Measurements from ENCODE around the gene POLR2M.

Gene POLR2M

GRCh38 chr15:57684491-57685151 lies 21.9 kb upstream of the POLR2M start:
- no peak for DNase-seq (ENCODE audit: extremely low read depth, insufficient read length)
- H3K27me3 ChIP-seq (replicated peaks; ENCODE audit: control insufficient read depth, insufficient read depth, low read length): no peaks in the 10 kb centered on the region
- TF ChIP-seq, protein P1, sequence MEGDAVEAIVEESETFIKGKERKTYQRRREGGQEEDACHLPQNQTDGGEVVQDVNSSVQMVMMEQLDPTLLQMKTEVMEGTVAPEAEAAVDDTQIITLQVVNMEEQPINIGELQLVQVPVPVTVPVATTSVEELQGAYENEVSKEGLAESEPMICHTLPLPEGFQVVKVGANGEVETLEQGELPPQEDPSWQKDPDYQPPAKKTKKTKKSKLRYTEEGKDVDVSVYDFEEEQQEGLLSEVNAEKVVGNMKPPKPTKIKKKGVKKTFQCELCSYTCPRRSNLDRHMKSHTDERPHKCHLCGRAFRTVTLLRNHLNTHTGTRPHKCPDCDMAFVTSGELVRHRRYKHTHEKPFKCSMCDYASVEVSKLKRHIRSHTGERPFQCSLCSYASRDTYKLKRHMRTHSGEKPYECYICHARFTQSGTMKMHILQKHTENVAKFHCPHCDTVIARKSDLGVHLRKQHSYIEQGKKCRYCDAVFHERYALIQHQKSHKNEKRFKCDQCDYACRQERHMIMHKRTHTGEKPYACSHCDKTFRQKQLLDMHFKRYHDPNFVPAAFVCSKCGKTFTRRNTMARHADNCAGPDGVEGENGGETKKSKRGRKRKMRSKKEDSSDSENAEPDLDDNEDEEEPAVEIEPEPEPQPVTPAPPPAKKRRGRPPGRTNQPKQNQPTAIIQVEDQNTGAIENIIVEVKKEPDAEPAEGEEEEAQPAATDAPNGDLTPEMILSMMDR (IDR thresholded peaks at IDR 0.05; ENCODE audit: insufficient read depth, low read length, poor library complexity, severe bottlenecking): no peak

DNA sequence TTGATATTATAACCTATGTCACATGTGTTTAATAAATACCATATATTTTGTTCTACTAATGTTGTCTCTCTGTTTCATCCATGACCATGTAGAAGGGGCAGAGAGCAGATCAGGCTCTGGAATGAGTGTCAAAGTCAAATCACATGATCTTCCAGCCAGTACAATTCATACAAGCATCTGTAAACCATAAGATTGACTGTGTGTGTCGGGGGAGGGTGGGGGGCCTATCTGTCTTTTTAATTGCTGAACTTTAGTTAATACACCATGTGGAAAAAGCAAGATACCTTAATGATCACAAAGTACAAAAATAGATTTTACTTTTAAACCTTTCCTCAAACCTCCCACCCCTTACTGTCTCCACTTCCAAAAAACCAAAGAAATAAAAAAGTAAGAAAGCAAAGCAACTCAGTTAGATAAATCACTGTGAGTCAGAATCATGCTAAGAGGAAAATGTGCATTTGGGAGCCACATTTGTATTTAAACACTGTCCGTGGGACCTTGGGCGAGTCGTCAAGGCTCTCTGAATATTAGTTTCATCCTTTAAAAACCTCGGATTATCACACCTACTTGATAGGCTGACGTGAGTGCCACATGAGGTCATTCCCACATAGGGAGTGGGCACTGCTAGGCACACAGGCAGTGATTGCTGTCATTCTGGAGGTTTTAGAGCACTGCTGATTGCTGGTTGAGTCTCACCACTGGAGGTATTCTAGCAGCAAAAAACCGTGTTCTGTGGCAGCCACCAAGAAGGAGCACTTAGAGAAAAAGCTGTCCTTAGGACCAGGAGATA lies 21.0 kb upstream of the POLR2M start:
- DNase-seq (ENCODE audit: extremely low read depth, insufficient read length): no peak
- H3K36me3 ChIP-seq (ENCODE audit: control insufficient read depth, insufficient read depth, low read length): no peaks in the 10 kb centered on the region
- TF ChIP-seq, protein P1 (IDR thresholded peaks at IDR 0.05; ENCODE audit: insufficient read depth, low read length, poor library complexity, severe bottlenecking): no peak

More at GRCh38 chr15:57684491-57685151, 21.9 kb upstream of the POLR2M start:
- Histone ChIP-seq H3K36me3 (ENCODE audit: control insufficient read depth, insufficient read depth, low read length) (no peaks in the 10 kb centered on the region), H3K4me3 (replicated peaks; ENCODE audit: low read depth, low read length) (no peak overlapping the region)

DNA sequence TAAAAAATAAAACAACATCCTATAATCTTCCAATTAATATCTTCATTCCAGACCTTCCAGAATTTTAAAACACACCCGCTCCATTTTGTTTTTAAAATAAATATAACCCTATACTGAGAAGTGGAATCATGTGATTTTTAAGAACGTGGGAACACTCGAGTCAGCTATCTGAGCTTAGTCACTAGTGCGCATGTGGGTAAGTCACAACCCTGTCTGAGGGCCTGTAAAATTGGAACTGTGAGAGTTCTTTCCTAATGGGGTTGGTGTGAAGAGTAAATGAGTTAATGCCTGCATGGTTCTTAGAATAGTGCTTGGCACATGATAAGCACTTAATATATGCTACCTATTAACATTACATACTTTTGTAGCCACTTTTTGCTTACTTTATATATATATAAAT lies 19.9 kb upstream of the POLR2M start:
- Histone ChIP-seq H3K4me3 (replicated peaks; ENCODE audit: low read depth, low read length) (no peak overlapping the region), H3K36me3 (ENCODE audit: control insufficient read depth, insufficient read depth, low read length) (no peaks in the 10 kb centered on the region), H3K27me3 (replicated peaks; ENCODE audit: control insufficient read depth, insufficient read depth, low read length) (no peaks in the 10 kb centered on the region)
- DNase-seq (ENCODE audit: extremely low read depth, insufficient read length): no peak
- TF ChIP-seq, protein P1 (IDR thresholded peaks at IDR 0.05; ENCODE audit: insufficient read depth, low read length, poor library complexity, severe bottlenecking): no peak

More for the DNA sequence above, 21.0 kb upstream of the POLR2M start:
- Histone ChIP-seq H3K27me3 (replicated peaks; ENCODE audit: control insufficient read depth, insufficient read depth, low read length) (no peaks in the 10 kb centered on the region), H3K4me3 (replicated peaks; ENCODE audit: low read depth, low read length) (no peak overlapping the region)

DNA sequence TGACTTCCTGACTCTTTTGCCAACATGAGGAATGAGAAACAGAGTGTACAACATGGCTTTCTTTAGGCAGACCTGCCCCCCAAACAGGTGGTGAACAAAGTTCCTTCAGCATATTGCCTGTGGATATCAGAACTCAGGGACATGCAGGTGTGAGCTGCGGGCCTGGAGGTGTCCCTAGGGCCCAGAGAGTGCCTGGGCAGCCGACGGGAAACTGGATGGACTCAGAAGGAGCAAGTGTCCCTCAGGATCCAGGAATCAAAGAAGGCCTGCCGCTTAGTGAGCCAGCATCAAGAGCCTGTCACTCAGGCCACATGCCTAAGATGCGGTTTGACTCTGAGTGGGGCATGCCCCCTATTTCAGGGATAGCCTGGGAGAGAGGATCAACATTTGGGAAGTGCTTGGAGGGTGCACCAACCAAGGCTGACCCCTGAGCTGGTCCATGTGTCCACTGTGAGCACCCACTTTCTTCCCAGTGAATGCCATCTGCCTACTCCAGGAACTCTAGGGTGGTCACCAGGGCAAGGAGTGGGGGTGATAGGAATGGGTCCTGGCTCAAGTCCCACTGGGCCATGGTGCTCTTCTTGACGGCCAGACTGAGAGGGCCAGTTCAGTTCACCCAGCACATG lies 16.1 kb upstream of the POLR2M start:
- Histone ChIP-seq H3K4me3 (replicated peaks; ENCODE audit: low read depth, low read length) (no peak overlapping the region), H3K36me3 (ENCODE audit: control insufficient read depth, insufficient read depth, low read length) (no peaks in the 10 kb centered on the region), H3K27me3 (replicated peaks; ENCODE audit: control insufficient read depth, insufficient read depth, low read length) (no peaks in the 10 kb centered on the region)
- DNase-seq (ENCODE audit: extremely low read depth, insufficient read length): no peak
- TF ChIP-seq, protein P1 (IDR thresholded peaks at IDR 0.05; ENCODE audit: insufficient read depth, low read length, poor library complexity, severe bottlenecking): no peak

- TF ChIP-seq, protein P1 (IDR thresholded peaks at IDR 0.05; ENCODE audit: insufficient read depth, low read length, poor library complexity, severe bottlenecking): no peak
- H3K27me3 ChIP-seq (replicated peaks; ENCODE audit: control insufficient read depth, insufficient read depth, low read length): no peaks in the 10 kb centered on the region
- DNase-seq (ENCODE audit: extremely low read depth, insufficient read length): no peak
- no peak overlapping the region for H3K4me3 ChIP-seq (replicated peaks; ENCODE audit: low read depth, low read length)
- no peaks in the 10 kb centered on the region for H3K36me3 ChIP-seq (ENCODE audit: control insufficient read depth, insufficient read depth, low read length)
These were observed 15.4 kb upstream of the POLR2M start for GRCh38 chr15:57691082-57691481.

All from GM06990 (cell line).